NOMO-1 treated with dmso at 0.1 percent for 144 hours (cell line): Measurements from ENCODE around the gene TNS3.

Experiments
- DNase-seq: peaks from one replicate; lab custom pipeline; 2025; ENCODE audit not compliant: unreplicated experiment; lab: John Stamatoyannopoulos, UW

TNS3 gene

DNA sequence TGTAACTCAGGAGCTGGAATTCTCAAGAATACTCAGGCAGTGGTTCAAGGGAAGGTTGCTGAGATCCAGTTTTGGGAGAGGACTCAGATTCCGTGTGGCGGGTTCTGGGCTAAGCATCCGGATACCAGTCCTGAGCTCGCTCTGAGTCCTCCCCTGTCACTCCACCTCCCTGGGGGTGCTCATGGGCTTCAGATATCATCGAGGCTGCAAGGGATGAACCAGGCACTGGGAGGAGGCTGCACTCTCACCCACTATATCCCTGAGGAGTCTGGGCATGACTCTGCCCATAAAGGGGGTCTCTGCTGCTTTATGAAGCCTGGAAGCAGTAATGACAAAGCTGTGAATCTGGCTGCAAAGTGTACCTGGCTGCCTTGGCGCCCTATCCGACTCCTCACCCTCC lies 188.5 kb downstream of the TNS3 start:
- DNase-seq, result no peak

DNA sequence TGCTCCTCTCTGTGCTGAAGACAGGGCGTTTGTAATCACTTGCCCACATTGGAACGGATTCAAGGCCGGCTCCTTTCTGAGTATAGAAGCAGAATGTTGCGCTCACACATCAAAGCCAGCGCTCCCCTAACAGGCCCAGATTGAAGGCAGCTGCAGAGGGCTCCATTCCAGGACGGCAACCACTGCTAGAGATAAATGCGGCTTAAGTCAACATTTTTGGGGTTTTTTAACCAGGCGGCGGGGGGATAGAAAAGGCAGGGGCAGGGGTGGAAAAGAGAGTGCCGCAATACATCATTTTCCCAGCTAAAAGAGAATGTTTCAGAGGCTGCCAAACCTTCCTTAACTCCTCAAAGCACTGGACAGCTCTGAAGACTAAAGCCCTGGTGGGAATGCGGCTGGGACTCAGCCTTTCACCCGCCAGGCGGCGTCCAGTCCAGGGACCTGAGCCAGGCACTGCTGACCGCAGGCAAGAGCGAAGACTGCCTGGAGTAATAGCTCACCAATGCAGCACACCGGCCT lies 189.6 kb downstream of the TNS3 start:
- DNase-seq, result no peak

DNA sequence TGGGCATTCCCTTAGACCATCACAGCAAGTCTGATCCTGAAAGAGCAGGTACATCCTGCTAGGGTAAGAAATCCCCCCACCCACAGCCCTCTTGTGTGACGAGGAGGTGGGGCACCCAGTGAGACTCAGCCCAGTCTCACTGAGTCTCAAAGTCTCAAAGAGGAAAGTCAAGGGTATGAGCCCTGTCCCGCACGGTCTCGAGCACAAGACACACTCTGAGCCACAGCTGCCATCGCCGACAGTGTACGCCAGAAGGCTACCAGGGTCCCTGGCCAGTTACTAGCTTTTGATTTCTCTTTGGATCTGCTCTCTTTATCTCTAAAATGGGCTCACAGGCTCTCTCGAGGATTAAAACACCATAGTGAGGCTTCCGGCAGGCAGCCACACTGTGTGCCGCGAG lies 190.2 kb downstream of the TNS3 start:
- no peak for DNase-seq

DNA sequence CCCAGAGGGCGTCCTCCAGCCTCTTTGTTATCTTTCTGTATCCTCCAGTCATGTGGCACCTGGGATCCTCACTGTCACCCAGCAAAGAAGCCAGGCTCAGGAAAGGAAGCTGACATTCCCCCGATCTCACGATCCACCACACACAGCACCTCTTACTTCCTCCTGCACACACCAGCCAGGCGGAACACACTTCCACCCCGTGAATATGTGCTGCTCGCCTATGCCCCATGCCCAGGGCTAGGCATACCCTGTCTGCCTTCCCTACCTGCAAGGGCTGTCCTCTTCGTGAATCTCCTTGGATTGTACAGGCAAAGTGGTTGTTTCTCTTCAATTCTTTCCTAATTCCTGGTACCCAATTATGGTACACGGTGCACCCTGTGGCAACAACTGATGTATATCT lies 191.0 kb downstream of the TNS3 start:
- DNase-seq, result no peak

DNA sequence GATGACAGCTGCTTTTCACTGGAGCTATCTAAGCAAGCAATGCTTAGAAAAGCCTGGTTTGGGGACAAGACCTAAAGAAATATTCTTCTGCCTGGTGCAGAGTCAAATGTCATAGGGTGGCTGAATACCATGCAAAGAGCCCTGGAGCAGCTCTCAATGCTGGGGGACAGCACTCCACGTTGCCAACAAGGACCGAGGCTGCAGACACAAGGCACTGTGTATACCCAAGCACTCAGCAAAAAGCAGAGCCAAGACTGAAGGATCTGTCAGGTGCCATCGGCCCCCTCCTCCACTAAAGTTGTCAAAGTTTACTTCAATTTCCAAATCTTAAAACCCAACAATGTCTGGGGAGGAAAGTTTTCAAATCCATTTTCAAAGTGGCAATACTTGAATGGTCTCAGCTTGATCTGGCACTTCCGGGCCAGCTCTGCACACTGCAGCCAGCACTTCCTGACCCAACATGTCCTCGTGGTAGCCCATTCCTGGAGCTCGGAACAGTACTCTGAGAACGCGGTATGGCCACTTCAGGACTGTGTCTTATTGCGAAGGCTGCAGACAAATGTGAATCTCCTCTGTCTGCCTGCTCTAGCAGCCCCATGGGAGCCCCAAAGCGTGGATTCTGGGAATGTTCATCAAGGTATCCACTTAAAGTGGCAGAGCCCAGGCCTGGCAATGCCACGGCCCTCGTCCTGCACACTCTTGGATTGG lies 191.8 kb downstream of the TNS3 start:
- DNase-seq, result no peak

DNA sequence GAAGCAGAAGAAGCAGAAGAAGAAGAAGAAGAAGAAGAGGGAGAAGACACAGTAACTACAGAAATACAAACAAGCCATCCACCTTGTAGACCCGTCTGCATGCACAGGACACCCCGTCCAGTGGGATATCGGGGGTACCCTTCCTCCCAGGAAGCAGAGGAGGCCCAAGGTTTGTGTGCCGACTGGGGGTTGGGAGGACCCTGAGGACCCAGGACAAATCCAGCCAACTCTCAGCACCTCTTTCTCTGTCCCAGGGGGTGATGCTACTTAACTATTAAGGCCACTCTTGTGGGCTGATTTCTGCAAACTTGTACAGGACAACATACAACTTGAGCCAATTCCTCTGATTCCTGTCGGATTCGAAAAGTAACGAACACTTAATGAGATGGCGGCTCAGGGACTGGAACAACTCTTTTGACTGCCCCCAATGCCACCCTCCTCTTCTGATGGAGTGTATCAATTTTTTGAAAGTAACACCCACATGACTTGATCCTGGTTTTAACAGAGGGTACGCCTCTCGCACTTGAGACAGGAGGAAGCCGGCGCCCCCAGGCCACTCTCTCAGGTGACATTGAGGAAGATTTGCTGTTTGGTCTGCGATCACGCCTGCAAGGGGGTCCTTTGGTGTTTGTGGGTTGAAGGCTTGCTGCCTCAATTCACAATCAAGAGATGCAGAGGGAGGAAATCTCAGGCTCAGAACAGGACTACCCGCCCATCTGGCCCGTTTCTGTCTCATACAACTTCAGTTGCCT lies 192.6 kb downstream of the TNS3 start:
- no peak for DNase-seq

DNA sequence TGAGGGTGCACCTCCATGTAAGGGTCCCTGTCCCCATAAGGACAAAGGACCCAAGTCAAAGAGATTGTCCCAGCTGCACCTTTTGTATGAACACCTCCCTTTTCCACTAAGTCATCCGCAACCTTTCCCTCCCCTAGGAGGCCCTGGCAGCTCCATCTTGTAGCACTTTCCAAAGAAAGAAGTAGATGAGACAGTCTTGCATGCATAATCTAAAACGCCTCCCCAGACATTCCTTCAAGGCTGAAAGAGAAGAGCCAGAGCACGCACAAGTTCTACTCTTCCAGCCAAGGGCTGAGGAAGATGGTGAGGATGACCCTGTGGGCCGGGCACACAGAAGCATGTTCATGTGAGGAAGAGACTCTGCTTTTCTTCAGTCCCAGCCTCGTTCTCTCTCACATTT lies 194.4 kb downstream of the TNS3 start:
- no peak for DNase-seq

DNA sequence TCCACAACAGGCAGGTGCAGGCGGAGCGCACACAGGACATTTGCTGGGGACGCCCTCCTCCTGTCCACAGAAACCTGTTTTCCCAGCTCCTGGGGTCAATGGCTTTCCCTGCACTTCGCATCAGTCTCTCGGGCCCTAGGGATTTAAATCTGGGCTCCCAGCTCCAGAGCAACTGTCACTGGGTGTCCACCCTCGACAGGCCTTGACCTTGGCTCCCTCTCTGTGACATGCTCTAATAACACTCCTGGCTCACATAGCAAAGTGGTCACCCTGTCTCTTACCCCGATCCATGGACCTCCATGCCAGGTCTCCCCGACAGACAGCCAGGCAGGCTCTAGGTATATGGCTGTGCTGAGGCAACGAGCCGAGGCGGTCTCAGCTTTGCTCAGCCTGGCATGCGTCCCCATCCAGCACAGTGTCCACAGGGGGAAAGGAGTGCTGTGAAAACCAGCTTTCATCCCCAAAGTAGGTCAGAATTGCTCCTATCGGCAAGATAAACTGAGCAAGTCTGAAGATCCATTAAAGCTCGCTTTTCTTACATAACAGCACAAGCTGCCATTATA lies 195.6 kb downstream of the TNS3 start:
- DNase-seq, result no peak

DNA sequence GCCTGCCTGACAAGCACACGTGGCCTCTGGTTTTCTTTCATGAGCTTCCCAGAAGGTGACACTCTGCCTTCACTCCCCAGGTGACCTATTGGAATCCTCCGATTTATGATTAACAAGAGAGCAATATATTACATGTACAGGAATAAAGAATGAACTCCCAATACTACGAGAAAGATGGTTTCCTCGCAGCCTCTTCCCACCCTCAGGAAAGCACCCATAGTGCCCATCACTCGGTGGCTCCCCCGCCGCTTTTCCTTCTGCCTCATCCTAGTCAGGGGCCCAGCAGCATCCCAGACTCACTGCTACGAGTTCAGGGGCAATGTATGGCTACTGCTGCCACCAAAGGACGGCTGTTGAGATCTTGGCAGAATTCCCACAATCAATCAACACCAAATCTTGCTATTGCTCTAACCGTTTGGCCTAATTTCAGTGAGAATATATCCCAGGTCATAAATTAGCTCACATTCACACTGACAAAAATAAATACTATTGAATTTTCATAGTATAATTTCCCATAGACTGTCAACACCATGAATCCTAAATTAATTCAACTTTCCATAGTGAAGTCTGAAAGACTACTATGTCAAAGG lies 196.3 kb downstream of the TNS3 start:
- no peak for DNase-seq

DNA sequence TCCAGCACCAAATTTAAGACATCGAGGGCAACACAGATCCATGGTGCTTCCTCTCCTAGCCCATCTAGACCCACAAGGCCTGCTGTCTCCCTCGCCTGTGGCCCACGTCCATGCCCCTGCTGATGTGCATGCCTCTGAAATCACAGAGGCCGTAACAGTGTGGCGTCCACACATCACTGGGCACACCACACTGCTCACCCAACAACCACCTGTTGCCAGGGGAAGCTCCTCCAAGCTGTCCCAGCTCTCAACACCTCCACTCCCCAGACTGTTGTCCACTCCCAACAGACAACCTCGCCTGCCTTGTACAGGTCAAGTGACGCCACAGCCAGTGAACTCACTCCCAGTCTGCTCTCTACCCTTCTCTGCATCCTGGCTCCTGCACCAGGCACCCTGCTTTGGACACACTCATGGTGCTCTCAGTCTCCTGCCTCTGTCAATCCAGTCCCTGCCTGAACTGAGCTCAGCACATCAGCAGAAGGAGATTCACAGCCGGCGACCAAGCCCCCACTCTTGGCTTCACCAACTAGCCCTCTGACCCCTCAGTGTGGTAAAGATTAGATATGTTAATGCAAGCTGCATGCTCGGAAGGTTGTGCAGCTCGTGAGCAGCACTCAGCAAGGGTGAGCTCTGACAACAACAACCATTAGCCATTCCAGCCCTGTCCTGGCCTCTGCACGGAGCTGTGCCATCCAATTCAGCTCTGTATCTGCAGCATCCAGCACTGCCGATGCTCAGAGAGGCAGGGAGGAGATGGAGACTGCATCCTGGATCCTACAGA lies 197.0 kb downstream of the TNS3 start:
- no peak for DNase-seq

DNA sequence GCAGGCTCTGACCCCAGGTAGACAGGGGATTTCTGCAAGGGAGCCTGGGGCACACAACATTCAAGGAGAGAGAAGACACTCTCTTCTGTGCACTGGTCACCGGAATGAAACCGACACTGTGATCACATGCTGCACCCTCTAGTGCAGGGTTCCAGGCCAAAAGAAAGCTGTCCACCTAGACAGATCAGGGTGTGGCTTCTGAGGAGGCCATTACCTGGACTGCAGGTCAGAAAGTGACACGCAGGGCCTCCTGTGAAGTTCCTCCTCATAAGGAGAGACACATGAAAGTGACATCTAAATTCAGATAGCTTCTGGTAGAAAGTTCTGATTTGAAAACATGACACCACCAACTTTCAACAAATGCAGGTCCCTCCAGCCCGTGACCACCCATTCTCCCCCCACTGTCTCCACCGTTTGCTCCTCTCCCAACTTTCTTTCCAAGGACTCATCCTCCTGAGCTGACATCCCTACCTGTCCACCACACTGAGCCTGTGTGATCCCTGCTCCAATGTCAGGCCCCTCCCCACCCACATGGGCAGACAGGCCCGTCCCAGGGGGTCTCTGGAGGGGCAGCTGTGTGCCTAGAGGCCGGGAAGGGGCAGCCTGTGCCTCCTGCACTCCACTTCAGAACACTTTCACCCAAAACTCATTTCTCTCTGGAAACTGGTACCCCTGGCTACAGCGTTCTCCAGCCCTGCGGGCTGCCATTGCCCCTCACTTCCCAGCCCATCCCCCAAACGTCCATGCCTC lies 198.0 kb downstream of the TNS3 start:
- DNase-seq, result no peak

DNA sequence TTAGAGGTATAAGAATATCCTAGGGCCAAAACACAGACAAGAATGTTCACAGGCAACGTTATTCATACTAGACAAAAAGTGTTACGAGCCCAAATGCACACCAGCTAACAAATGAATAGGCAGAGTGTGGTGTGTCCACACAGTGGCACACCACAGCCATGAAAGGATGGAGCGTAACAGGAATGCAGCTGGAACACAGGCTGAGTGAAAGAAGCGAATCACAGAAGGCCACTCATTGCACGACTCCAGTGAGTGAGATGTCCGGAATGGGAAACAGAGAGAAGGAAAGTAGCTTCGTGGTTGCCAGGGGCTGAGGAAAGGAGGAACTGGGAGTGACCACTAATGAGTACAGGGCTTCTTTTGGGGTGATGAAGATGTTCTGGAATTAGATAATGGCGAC lies 198.8 kb downstream of the TNS3 start:
- DNase-seq, result no peak

DNA sequence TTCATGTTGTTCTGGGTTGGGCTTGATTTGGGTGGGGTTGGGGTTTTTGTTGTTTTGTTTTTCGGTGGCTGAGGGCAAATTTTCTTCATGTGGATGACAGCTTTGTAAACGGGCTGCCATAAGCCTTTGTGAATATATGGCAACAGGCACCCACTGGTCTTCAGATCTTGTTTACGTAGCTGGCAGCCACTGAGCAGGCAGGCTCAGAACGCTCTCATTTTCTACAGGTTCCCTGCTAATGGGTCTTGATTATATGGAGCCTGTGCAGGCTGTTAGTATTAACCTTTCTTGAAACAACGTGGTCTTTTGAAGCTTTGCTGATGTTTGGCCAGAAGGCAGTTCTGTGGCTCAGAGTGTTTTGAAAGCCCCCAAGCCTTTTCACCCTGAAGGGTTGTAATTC lies 199.7 kb downstream of the TNS3 start:
- DNase-seq, result no peak

DNA sequence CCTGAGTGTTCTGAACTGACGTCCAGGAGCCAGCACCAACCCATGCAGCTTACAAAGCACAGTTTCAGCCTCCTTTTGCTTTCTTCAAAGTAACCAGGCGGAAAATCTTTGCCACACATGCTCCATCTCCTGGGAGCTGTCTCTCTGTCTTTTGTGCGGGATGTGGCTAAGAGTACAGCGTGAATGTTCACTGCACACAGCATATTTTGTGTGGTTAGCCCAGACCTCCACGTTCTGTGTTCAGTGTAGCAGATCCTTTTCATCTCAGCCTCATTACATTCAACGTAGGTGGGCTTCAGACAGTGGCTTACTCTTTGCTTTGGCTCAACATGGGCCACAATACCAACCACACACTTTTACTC lies 200.8 kb downstream of the TNS3 start:
- no peak for DNase-seq

DNA sequence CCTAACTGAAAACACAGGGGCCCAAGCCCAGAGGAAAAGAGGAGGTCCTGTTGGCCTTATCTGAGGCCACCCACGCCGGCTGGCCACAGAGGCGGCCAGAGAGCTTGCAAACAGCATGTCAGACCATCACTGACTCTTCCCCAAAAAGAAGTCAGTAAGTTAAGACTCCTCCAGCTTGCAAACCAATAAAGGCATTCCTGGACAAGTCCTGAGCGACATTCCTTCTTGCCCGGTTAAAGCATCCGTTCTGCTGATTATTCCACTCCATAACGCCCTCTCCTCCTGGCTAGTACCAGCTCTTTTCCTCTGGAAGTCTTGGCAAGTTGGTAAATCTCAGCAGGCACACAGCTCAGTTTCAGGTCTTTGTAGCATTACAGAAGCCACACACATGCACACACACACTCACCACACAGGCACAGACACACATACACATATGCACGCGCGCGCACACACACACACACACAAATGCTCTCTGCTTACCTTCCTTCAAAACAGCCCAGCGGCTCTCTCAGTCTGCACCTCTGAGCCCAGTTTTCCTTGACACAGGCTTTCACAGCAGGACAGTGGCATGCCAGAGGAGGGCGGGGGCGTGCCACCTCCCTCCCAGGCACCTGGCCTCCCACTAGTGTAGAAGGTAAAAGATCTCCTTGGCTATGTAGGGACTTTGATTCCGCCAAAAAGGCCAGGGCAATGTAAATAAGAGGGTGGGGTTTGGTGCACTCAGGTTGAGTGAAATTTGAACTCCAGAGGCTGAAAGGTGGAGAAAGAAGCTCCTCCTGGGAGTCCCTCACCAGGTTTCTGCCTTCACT lies 201.4 kb downstream of the TNS3 start:
- DNase-seq, result no peak

DNA sequence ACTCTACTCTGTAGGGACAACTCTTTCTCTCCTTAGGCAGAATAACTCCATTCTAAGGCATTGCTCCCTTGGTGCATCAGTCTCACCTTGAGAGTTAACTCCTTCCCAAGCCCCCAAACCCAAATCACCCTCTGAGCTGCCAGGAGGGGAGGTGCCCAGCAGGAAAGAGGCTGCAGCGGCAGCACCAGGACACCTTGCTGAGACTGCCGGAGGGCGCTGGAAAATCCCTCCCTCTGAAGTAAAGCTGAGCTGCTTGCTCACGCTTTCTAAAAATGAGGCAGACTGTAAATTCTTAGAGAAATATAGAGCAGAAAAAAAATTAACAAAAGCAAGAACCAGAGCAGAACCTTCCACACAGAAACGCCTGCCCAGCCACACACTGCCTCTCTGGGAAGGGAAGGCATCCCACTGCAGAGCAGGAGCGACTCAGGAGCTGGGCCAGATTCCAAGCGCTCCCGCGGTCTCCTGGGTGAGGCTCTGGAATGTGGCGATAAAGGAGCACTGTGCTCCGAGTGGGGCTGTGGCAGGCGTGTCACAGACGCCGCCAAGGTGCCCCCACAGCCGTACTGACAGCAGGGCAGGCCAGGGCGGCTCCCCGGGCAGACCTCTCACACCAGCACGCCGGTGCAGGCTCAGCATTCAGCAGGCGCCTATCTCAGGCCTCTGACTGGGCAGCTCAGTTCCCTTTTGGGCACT lies 202.1 kb downstream of the TNS3 start:
- DNase-seq, result no peak

DNA sequence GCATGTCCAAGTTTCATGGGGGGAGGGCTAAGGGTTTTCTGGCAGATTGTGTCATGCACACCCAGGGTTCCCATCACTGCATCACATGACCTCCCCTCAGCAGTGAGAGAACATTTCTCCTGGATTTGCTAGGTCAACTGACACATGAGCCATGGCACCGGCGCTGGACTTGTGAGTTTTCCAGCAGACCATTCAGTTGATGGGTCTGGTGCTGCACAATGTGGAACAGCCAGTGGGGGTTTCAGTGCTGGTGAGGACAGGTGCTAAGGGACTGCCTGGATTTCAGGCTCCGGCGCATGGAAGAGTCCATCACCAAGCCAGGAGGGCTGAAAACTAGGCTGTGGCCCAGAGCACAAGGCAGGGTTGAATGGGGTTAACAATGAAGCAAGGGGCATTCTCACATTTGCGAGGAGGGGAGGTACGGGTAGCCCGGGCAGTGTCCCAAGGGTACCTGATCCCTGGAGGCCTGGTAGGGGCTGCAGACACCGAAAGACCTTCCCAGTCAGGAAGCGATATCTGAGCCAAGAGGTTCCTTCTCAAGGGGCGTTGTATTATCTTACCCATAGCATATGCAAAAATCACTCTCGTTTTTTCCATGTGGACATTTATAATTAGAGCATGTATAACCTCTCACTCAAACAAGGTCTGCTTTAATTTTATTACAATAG lies 203.0 kb downstream of the TNS3 start:
- DNase-seq, result no peak

DNA sequence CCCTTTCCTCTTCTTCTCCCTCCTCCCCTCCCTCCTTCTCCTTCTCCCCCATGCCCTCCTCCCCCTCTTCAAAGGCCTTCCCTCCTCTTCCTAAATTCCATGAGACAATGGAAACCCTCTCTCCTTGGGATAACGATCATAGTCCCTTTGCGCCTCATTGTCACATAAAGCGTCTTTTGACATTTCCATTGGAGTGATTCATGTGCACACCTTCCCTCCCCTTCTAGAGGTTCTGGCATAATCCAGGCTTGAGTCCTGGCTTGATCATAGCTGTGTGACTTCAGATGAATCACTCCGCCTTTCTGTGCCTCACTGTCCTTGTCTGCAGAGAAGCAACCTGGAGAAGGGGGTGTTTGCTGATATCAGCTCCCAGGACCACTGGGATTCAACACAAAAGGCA lies 204.2 kb downstream of the TNS3 start:
- no peak for DNase-seq
